Endothelial cell (in vitro differentiated cells): Measurements from ENCODE around the gene PCNX3. TPM values are rescaled to one million over a fixed set of nuclear protein-coding genes. Genes with fewer than 3 reads are reported as not detected.
"Not testable (repeated sequence)": the region's sequence is repeated elsewhere in the genome, so short reads cannot be mapped to it uniquely, and the experiment has no call there.

ENCODE experiments used
- DNase-seq: peaks from one replicate; pipeline ENCODE4 v3.0.0; 2021; ENCODE audit warnings: low spot score
- H3K27ac Mint-ChIP-seq: one replicate; pipeline ENCODE4 v1.8.0; 2021; ENCODE audit warnings: mixed read lengths, inconsistent platforms; ENCODE audit not compliant: unreplicated experiment
- H3K27me3 Mint-ChIP-seq: one replicate; pipeline ENCODE4 v1.8.0; 2021; ENCODE audit warnings: mild to moderate bottlenecking, moderate library complexity, mixed read lengths, inconsistent platforms; ENCODE audit not compliant: unreplicated experiment
- H3K36me3 Mint-ChIP-seq: one replicate; pipeline ENCODE4 v1.8.0; 2021; ENCODE audit warnings: mild to moderate bottlenecking, low read depth, mixed read lengths, inconsistent platforms; ENCODE audit not compliant: unreplicated experiment
- H3K4me1 Mint-ChIP-seq: one replicate; pipeline ENCODE4 v1.8.0; 2021; ENCODE audit warnings: mild to moderate bottlenecking, mixed read lengths, inconsistent platforms; ENCODE audit not compliant: unreplicated experiment
- H3K4me3 Mint-ChIP-seq: one replicate; pipeline ENCODE4 v1.8.0; 2021; ENCODE audit warnings: mild to moderate bottlenecking, mixed read lengths, inconsistent platforms; ENCODE audit not compliant: unreplicated experiment
- H3K9me3 Mint-ChIP-seq: one replicate; pipeline ENCODE4 v1.8.0; 2021; ENCODE audit warnings: mixed read lengths, inconsistent platforms; ENCODE audit not compliant: unreplicated experiment
- CTCF ChIP-seq: fragments of 200-600 bp; sonication (generic); IDR thresholded peaks from one replicate; pipeline ENCODE4 v1.5.0; 2021; ENCODE audit warnings: antibody characterized with exemption; ENCODE audit not compliant: unreplicated experiment
- microRNA-seq: library from miRNA; unstranded; fragments of <30 nt; microRNA quantifications from one replicate; pipeline ENCODE4, GENCODE V29; 2020; ENCODE audit not compliant: unreplicated experiment
- total RNA-seq: library from RNA; stranded (reverse); fragmentation: NEBNext Ultra II Directional; extraction: Animal tissue kit (Norgen Biotek cat#: 25700); gene quantifications from one replicate; pipeline ENCODE4 v1.2.1, GENCODE V29; 2021; ENCODE audit not compliant: unreplicated experiment

PCNX3 gene
- total RNA-seq, 1 donor from 2014 or later: 76.1 TPM

- Mint-ChIP-seq H3K9me3 (no peaks in the 10 kb centered on the region), H3K4me3 (no peak overlapping the region), H3K27ac (no peak overlapping the region), H3K4me1 (no peaks in the 10 kb centered on the region), H3K36me3 (no peaks in the 10 kb centered on the region), H3K27me3 (no peaks in the 10 kb centered on the region)
- no peak for DNase-seq
- TF ChIP-seq CTCF: no peak
Observed at GRCh38 chr11:65672180-65672860, 56.7 kb downstream of the PCNX3 start.

- Mint-ChIP-seq H3K9me3 (no peaks in the 10 kb centered on the region), H3K4me1 (no peaks in the 10 kb centered on the region), H3K27me3 (no peaks in the 10 kb centered on the region), H3K4me3 (no peak overlapping the region), H3K27ac (no peak overlapping the region), H3K36me3 (no peaks in the 10 kb centered on the region)
- no peak for DNase-seq
- TF ChIP-seq CTCF: no peak
Observed at GRCh38 chr11:65672982-65673381, 57.4 kb downstream of the PCNX3 start.

GRCh38 chr11:65680192-65680743, 64.7 kb downstream of the PCNX3 start:
- no peaks in the 10 kb centered on the region for H3K9me3 Mint-ChIP-seq
- no peak overlapping the region for H3K27ac Mint-ChIP-seq
- no peaks in the 10 kb centered on the region for H3K4me1 Mint-ChIP-seq
- no peak overlapping the region for H3K4me3 Mint-ChIP-seq
- H3K36me3 Mint-ChIP-seq: no peaks in the 10 kb centered on the region
- no peak for DNase-seq
- no peak for TF ChIP-seq CTCF
- no peaks in the 10 kb centered on the region for H3K27me3 Mint-ChIP-seq

GRCh38 chr11:65683480-65683879, 67.9 kb downstream of the PCNX3 start:
- not testable (repeated sequence) for H3K27ac Mint-ChIP-seq, DNase-seq, H3K4me1 Mint-ChIP-seq, H3K9me3 Mint-ChIP-seq, H3K36me3 Mint-ChIP-seq, H3K4me3 Mint-ChIP-seq, H3K27me3 Mint-ChIP-seq

- Mint-ChIP-seq H3K4me1 (no peaks in the 10 kb centered on the region), H3K9me3 (no peaks in the 10 kb centered on the region), H3K4me3 (no peak overlapping the region), H3K27me3 (no peaks in the 10 kb centered on the region), H3K27ac (no peak overlapping the region), H3K36me3 (no peaks in the 10 kb centered on the region)
- DNase-seq: no peak
- no peak for TF ChIP-seq CTCF
Observed at GRCh38 chr11:65685981-65686380, 70.4 kb downstream of the PCNX3 start.

Small RNA genes within 50 kb of the gene (microRNA-seq; reads per million reads assigned to microRNA genes)
- gene MIR4489 (1.3 reads per million, percentile 19 among the genes with 10 or more reads in this experiment), gene MIR4690 (0.49 reads per million)

Other genes starting within 250 kb of the PCNX3 start
- 3.3 TPM for gene SLC25A45, start 233.1 kb upstream of the PCNX3 start, total RNA-seq
- 76.0 TPM for gene FRMD8, start 229.1 kb upstream of the PCNX3 start, total RNA-seq
- gene NEAT1, start 193.0 kb upstream of the PCNX3 start, total RNA-seq: 43.4 TPM
- gene MALAT1, start 116.7 kb upstream of the PCNX3 start, total RNA-seq: 4,747 TPM
- 99.1 TPM for gene SCYL1, start 90.7 kb upstream of the PCNX3 start, total RNA-seq
- gene LTBP3, start 57.4 kb upstream of the PCNX3 start, total RNA-seq: 1.7 TPM
- 37.4 TPM for gene ZNRD2, start 45.3 kb upstream of the PCNX3 start, total RNA-seq
- 44.7 TPM for gene FAM89B, start 43.2 kb upstream of the PCNX3 start, total RNA-seq
- gene EHBP1L1, start 39.7 kb upstream of the PCNX3 start, total RNA-seq: 4.7 TPM
- 2.0 TPM for gene KCNK7, start 20.0 kb upstream of the PCNX3 start, total RNA-seq
- gene MAP3K11, start 1.6 kb upstream of the PCNX3 start, total RNA-seq: 238 TPM
- 267 TPM for gene SIPA1, start 22.3 kb downstream of the PCNX3 start, total RNA-seq
- 62.6 TPM for gene RELA, start 47.1 kb downstream of the PCNX3 start, total RNA-seq
- 28.2 TPM for gene KAT5, start 96.5 kb downstream of the PCNX3 start, total RNA-seq
- 38.6 TPM for gene RNASEH2C, start 105.0 kb downstream of the PCNX3 start, total RNA-seq
- 3.4 TPM for gene AP5B1, start 165.2 kb downstream of the PCNX3 start, total RNA-seq
- not detected for gene OVOL1, start 171.3 kb downstream of the PCNX3 start, total RNA-seq
- 1.2 TPM for gene SNX32, start 218.2 kb downstream of the PCNX3 start, total RNA-seq
- gene CFL1, start 242.4 kb downstream of the PCNX3 start, total RNA-seq: 1,740 TPM
- 73.8 TPM for gene MUS81, start 244.7 kb downstream of the PCNX3 start, total RNA-seq